GM18873 (cell line): ENCODE results near the gene ADGRD1.
"Not testable (repeated sequence)": the region's sequence is repeated elsewhere in the genome, so short reads cannot be mapped to it uniquely, and the experiment has no call there.

ENCODE experiments used
- ATAC-seq: cut with Tn5 transposase; IDR thresholded peaks from one replicate; pipeline ENCODE4 v1.9.1; 2021; ENCODE audit warnings: mild to moderate bottlenecking, moderate library complexity, moderate number of reproducible peaks; ENCODE audit not compliant: unreplicated experiment, low FRiP score

Gene ADGRD1

DNA sequence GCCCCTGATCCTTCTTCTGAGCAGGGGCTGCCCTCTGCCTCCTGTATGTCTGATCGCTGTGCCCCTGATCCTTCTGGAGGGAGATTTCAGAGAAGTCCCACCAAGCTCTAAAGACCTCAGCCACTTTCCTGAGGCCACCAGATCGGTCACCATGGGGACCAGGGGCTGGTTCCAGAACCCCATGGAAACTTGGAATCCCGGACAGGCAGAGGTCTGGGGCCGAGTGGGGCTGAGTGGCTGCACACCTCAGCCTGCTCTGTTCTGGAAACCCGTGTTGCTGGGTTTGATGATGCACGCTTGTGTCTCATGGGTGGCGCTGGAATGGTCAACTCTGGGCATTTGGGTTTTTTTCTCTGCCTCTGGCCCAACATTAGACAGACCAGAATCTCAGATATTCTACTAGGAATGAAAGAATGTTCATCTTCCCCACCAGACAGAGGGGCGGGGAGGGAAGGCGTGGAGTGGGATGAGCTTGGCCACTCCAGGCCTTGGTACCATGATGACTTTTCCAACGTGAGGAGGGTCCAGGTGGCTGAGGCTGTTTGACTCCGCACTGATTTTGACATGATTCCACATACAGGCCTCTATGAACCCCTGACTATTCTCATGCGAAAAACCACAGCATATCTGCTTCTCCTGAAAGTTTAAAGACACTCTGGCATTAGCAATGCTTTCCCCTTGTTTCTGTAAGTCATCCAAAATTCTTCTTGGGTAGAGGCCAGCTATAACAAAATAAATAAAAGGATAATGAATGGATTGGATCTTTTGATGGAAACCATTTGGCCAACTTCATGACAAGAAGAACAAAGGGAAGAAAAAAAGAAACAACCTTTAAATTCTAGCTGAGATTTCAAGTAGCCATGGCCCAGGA is 114.5 kb downstream of the ADGRD1 start:
- ATAC-seq, result no peak

GRCh38 chr12:131068926-131069720 is 115.4 kb downstream of the ADGRD1 start:
- ATAC-seq, result not testable (repeated sequence)

DNA sequence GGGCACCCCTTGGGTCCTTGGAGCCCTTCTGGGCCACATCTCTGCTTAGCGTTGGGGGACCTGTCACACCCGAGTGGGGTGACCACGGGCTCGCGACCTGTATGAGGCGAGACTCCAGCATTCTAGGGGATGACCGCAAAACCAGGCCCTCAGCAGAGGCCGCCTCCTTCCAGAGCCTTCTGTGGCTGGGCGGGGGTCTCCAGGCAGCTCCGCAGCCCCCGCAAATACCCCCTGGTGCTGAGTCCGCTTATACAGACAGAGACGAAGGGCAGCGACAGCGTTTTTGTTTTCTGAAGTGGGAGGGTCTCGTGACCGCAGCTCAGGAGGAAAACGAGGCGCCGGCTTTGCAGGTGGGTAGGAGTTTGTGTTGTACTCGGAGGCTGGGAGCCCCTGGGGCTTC is 116.4 kb downstream of the ADGRD1 start:
- not testable (repeated sequence) for ATAC-seq

GRCh38 chr12:131070668-131071067 is 117.0 kb downstream of the ADGRD1 start:
- ATAC-seq, result not testable (repeated sequence)

DNA sequence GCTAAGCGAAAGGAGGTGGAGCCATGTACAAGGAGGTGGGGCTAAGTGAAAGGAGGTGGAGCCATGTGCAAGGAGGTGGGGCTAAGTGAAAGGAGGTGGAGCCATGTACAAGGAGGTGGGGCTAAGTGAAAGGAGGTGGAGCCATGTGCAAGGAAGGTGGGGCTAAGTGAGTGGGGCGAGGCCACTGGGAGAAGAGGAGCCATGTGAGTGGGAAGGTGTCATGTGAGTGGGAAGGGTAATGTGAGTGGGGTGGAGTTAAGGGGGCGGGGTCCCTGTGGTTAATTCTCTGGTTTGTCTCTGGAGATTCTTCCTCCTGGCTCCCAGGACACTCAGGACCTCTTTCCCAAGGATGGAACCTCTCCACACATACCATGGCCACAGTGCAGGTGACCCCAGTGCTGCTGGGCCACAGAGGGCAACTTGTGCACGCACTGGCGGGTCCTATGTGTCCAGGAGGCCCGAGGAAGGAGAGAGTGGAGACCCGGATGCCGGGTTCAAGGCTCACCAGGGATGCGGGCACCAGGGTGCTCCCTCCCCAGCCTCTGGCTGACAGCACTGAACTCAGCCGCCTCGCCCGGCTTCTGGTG is 117.6 kb downstream of the ADGRD1 start:
- not testable (repeated sequence) for ATAC-seq

GRCh38 chr12:131071950-131072349 is 118.2 kb downstream of the ADGRD1 start:
- not testable (repeated sequence) for ATAC-seq

DNA sequence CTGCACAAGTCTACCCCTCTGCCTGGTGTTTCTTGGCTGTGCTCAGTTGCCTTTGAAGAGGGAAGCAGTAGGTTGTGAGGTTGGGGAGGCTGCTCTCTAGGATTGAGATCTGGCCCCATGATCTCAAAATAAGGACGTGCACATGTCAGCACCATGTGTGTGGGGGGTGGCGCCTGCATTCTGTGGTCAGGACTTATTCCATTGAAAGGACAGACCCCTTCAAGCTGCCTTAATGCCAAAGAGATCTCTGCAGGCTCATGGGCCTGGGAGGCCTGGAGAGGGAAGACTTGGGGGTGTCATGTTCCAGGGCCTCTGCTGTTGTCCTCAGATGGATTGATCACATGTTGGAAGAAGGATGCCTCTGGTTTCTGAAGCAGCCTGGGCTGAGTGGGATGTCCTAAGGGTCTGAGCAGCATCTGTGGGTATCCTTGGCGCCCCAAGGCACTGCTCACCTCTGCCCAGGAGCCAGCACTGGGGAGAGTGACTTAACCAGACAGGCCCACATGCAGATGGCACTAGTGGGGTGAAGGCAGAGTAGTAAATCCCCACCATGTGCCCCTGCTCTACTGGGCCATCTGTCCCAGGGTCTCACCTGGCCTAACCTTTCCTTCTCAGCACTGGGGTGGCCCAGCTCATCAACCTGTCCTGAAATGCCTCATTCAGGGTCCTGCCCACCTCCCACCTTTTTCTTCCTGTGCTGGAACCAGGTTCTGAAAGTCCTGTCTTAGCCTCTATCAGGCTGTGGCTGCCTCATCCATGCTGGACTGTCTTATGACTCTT is 118.9 kb downstream of the ADGRD1 start:
- ATAC-seq, result no peak

GRCh38 chr12:131074221-131075083 is 120.7 kb downstream of the ADGRD1 start:
- no peak for ATAC-seq

- no peak for ATAC-seq
Observed at GRCh38 chr12:131075194-131075593, 121.5 kb downstream of the ADGRD1 start.

- no peak for ATAC-seq
Observed at GRCh38 chr12:131075611-131076010, 121.9 kb downstream of the ADGRD1 start.

DNA sequence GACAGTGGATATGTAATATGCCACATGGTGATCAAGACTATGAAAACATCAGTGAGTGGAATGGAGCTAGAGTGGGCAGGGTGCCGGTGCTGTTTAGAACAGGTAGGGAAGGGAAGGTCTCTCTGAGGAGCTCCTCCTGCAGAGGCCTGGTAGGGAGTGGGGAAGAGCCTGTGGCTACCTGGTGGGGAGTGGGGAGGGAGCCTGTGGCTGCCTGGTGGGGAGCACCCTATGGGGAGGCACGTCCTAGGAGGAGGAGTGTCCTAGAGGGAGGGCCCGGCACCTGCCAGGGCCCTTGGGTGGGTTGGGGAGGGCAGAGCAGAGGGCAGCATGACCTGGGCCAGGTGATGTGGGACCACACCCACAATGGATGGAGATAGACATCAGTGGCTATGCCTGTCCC is 122.6 kb downstream of the ADGRD1 start:
- ATAC-seq, result no peak

DNA sequence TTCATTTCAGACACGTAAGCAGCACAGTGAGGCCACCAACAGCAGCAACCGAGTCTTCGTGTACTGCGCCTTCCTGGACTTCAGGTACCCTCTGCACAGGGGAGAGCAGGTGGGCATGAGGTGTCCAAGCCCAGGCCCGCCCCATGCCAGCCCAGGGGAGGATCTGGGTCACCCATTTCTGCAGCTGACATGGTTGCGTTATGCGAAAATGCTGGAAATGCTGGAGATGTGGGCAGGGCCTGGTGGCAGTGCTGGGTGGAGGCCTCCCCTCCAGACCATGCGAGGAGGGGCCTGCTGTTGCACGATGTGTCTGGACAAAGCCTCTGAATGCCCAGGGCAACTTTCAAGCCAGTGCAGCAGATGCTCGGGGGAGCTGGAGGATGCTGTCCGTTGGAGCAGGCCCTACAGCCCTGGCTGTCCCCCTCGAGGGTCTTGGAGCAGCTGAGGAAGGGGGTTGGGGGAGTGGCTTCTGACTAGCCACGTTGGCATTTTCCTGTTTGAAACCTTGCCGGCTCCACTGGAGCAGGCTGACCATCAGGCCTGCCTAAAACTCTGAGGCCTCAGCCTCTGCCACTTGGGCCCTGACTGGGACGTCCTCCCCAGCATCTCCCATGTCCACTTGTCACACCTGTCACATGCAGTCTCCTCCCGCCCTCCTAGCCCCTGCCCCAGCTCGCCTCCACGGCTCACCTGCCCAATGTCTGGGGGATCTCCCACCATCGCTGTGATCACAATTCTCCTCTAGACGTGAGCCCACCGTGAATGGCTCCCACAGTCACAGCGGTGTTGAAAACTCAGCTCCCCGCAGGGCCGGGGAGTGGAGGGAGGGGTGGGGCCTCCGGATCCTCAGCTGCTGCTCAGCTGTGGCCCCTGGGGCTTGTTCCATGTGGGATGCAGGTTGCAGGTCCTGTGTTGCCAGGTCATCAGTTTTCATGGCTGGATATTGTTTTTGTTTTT is 123.4 kb downstream of the ADGRD1 start:
- ATAC-seq, result no peak

DNA sequence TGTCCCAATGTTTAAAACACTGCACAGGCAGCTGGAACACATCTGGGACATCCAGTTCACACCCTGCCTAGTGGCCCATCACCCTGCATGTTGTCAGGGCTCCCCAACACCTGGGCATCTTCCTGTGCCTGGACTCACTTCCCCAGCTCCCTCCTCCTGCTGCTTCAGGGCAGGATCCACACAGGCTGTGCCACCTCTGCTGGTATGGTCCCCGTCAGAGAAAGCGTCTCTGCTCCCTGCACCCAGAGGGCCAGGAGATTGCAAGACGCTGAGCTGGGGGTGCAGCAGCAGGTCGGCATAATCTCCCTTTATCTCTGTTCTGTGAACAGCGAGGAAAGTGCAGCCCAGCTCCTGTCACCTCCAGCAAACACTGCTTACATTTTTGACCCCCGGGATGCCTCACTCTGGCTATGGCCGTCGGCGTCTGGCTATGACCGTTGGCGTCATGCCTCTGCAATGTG is 124.3 kb downstream of the ADGRD1 start:
- ATAC-seq, result no peak

DNA sequence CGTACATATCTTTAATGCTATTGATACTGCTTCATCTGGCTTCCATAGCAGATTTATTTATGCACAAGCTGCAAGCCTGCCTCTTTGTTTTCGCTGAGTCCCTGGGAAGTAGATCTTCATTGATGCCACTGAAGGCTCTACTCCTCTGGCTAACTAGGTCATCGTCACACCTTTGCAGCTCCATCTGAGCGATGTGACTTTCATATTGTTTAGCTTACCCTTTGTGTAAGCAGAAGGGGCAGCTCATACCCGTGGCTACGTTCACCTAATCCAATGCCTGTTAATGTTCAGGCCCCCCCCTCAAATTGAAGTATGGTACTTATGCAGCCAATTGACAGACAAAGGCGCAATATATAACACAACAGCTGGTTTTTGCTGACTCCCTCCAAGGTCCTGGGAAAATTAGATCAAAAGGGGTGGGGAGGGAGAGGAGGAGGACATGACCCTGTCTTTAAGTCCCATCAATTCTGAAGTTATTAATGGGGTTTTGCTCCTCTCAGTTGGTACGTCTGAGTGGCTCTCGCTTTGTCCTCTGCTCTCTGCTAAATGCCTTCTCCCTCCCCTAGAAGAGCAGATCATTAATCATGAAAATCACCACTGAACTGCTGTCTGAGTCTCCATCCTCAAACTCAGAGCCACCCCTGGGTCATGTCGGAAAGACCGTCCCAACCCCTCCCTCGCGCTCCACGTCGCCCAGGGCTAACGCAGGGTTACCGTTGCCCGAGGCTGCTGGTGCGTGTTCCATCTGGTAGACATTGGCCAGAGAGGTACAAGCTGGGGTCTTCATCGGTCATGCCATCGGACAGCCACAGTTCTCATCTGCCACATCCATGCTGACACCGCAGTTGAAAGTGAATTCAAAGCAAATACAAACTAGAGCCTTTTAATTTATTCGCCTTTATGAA is 128.8 kb downstream of the ADGRD1 start:
- no peak for ATAC-seq

- ATAC-seq, result no peak
Observed at GRCh38 chr12:131084341-131085011, 130.8 kb downstream of the ADGRD1 start.

GRCh38 chr12:131085125-131085815 is 131.6 kb downstream of the ADGRD1 start:
- ATAC-seq, result no peak
